Measurements from ENCODE around the gene HEPACAM. TPM values are rescaled to one million over a fixed set of nuclear protein-coding genes. Genes with fewer than 3 reads are reported as not detected.

Gene HEPACAM
- total RNA-seq, 1 donor from 2014 or later: 27.2 TPM

DNA sequence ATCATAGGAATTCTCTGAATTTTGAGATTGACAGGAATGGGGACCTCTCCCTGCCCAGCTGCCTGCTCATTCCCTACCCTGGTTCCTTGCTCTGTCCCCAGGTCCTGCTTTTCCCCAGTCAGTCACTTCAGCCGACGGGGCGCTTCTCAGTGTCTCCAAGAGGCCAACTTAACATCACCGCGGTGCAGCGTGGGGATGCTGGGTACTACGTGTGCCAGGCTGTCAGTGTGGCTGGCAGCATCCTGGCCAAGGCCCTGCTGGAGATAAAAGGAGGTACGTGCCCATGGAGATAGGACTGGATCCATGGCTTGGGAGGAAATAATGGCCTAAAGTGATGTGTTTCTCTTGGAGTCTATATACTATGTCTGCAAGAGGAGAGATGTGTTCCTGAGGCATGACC lies 63.6 kb downstream of the HEPACAM start:
- no peak for DNase-seq (ENCODE audit: low spot score)
- ATAC-seq: no peak

- ATAC-seq: no peak
Measured at GRCh38 chr11:124870430-124870829, 65.4 kb downstream of the HEPACAM start.

GRCh38 chr11:124869856-124870387 lies 65.9 kb downstream of the HEPACAM start:
- no peak for DNase-seq (ENCODE audit: low spot score)

More at GRCh38 chr11:124870430-124870829, 65.4 kb downstream of the HEPACAM start:
- no peak for DNase-seq (ENCODE audit: low spot score)

GRCh38 chr11:124869331-124869730 lies 66.5 kb downstream of the HEPACAM start:
- no peak for ATAC-seq
- no peak for DNase-seq (ENCODE audit: low spot score)

More at GRCh38 chr11:124869856-124870387, 65.9 kb downstream of the HEPACAM start:
- ATAC-seq: no peak

Other genes with a start within 250 kb of the HEPACAM start
- gene NRGN, start 196.1 kb downstream of the HEPACAM start, total RNA-seq: 1.4 TPM
- gene VSIG2, start 183.8 kb downstream of the HEPACAM start, total RNA-seq: 1.3 TPM
- gene ESAM, start 173.8 kb downstream of the HEPACAM start, total RNA-seq: 10.5 TPM
- 4.9 TPM for gene MSANTD2, start 135.6 kb downstream of the HEPACAM start, total RNA-seq
- 1.5 TPM for gene ROBO3, start 70.6 kb downstream of the HEPACAM start, total RNA-seq
- gene ROBO4, start 38.2 kb downstream of the HEPACAM start, total RNA-seq: 6.3 TPM
- not detected for gene HEPN1, start 16.8 kb downstream of the HEPACAM start, total RNA-seq
- 0.48 TPM for gene CCDC15, start 18.2 kb upstream of the HEPACAM start, total RNA-seq
- gene SLC37A2, start 127.3 kb upstream of the HEPACAM start, total RNA-seq: 3.1 TPM
- gene TMEM218, start 175.6 kb upstream of the HEPACAM start, total RNA-seq: 9.3 TPM
- gene PKNOX2, start 228.7 kb upstream of the HEPACAM start, total RNA-seq: 0.63 TPM

Data from left lobe of liver (tissue), 2 donors.